ENCODE data around the gene NXN. TPM values are rescaled to one million over a fixed set of nuclear protein-coding genes. Genes with fewer than 3 reads are reported as not detected.
A peak's percentile ranks its signal among the peaks of the same experiment; 100 is the strongest.

NXN gene
- total RNA-seq, 1 experiment from 2014 or later: 20.8 TPM

DNA sequence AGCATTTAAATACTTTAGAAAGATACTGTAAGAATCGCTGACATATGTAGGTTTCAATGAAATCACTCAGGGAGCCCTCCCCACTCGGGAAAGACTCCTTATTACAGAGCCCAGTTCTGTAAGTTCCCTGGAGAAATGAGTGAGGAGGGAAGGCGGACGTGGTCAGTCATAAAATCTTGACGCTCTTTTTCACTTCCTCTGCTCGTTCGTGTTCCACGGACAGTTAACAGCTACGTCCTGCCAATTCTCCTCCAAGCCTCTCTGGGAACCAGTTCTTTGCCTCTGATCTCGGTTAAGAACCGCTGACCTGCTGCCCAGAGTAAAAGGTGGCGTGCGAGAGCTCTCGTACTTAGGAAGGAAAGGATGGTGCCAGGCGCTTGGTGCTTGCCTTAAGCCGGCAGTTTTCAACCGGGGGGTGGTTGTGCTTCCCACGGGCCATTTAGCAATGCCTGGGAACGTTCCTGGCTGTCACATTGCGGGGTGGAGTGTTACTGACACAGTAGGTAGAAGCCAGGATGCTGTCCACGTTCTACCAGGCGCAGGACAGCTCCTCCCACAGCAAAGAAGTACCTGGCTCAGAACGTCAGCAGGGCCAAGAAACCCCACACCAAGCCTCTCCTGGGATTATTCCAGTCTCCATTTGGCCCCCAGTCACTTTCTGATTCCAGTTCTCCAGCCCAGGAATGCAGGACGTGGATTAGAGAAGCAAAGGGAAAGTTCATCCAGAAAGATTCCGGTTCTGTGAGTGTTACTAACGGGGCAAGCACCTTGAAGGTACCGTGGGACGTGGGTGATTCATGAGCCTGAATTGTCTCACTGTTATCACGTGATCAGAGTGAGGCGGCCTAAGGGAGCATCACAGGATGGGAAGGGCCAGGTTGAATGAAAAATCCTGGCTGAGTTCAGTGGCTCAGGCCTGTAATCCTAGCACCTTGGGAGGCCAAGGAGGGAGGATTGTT, 109.7 kb downstream of the NXN start:
- H3K27ac ChIP-seq (ENCODE audit: low read length): peak overlapping the region; percentile 24
- no peak overlapping the region for H3K4me3 ChIP-seq (ENCODE audit: low read length)
- H2AFZ ChIP-seq (ENCODE audit: low read length): no peak overlapping the region
- no peaks in the 10 kb centered on the region for H3K36me3 ChIP-seq (ENCODE audit: low read depth, low read length)
- DNase-seq (peak; percentile 86), ATAC-seq (peak; percentile 75)
- peaks cover 5% of the 10 kb centered on the region for H3K4me1 ChIP-seq (ENCODE audit: insufficient read depth, low read length)
- H4K20me1 ChIP-seq (ENCODE audit: low read length): no peaks in the 10 kb centered on the region
- no peak overlapping the region for H3K9ac ChIP-seq (ENCODE audit: low read length)
- H3K4me2 ChIP-seq (ENCODE audit: low read length): peak overlapping the region; percentile 60; the same call in 1 of the 2 replicates
- no peaks in the 10 kb centered on the region for H3F3A ChIP-seq (ENCODE audit: low read length, unreplicated experiment)
- no TSS peak for BruUV-seq (replicated peaks)
- no peaks in the 10 kb centered on the region for H3K79me2 ChIP-seq (ENCODE audit: low read length)
- H3K9me2 ChIP-seq (replicated peaks; ENCODE audit: low read length): no peaks in the 10 kb centered on the region
- ChIA-PET CTCF (no interaction called here), POLR2A (ENCODE audit: unreplicated experiment) (no interaction called here)
- no peaks in the 10 kb centered on the region for H3K27me3 ChIP-seq (ENCODE audit: low read length)
- TF ChIP-seq EZH2 (IDR thresholded peaks at IDR 0.05; ENCODE audit: low read length, unreplicated experiment) (no peak), EZH2phosphoT487 (IDR thresholded peaks at IDR 0.05; ENCODE audit: borderline replicate concordance, low read length) (no peak)
- TF ChIP-seq, protein P1, sequence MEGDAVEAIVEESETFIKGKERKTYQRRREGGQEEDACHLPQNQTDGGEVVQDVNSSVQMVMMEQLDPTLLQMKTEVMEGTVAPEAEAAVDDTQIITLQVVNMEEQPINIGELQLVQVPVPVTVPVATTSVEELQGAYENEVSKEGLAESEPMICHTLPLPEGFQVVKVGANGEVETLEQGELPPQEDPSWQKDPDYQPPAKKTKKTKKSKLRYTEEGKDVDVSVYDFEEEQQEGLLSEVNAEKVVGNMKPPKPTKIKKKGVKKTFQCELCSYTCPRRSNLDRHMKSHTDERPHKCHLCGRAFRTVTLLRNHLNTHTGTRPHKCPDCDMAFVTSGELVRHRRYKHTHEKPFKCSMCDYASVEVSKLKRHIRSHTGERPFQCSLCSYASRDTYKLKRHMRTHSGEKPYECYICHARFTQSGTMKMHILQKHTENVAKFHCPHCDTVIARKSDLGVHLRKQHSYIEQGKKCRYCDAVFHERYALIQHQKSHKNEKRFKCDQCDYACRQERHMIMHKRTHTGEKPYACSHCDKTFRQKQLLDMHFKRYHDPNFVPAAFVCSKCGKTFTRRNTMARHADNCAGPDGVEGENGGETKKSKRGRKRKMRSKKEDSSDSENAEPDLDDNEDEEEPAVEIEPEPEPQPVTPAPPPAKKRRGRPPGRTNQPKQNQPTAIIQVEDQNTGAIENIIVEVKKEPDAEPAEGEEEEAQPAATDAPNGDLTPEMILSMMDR (conservative IDR thresholded peaks at IDR 0.05; ENCODE audit: low read depth, low read length): no peak
- intact Hi-C loops (cut with micrococcal nuclease): no loop called here
- no peaks in the 10 kb centered on the region for H3K9me3 ChIP-seq (ENCODE audit: low read length)

DNA sequence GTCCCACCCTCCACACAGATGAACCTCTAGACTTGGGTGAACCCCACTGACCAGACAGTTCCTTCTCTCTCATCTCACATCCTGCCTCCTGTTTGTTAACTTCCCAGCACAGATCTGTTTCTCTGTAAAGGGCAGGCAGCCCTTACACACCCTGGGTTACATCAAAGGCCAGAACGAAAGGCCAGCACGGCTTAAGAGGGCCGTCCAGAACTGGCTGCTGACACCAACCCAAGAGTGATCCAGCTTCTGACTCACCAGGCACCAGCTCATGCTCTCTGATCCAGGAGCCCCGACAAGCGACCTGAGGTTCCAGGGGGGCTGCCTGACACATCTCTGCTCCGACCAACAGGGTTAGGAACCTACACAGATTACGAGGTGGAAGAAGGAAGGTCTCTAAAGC, 110.5 kb downstream of the NXN start:
- ChIA-PET POLR2A (ENCODE audit: unreplicated experiment) (no interaction called here), CTCF (interaction anchor here (0.7 kb wide), 1 partner anchor 112 kb away, joined by 3 read pairs; no protein-coding TSS in a partner anchor)
- DNase-seq (no peak), ATAC-seq (no peak)
- no peaks in the 10 kb centered on the region for H3K79me2 ChIP-seq (ENCODE audit: low read length)
- H3K27ac ChIP-seq (ENCODE audit: low read length): no peak overlapping the region
- no peak overlapping the region for H3K9ac ChIP-seq (ENCODE audit: low read length)
- H3K36me3 ChIP-seq (ENCODE audit: low read depth, low read length): no peaks in the 10 kb centered on the region
- H3K4me3 ChIP-seq (ENCODE audit: low read length): no peak overlapping the region
- no peaks in the 10 kb centered on the region for H3K27me3 ChIP-seq (ENCODE audit: low read length)
- H3F3A ChIP-seq (ENCODE audit: low read length, unreplicated experiment): no peaks in the 10 kb centered on the region
- no peak overlapping the region for H3K4me2 ChIP-seq (ENCODE audit: low read length)
- no peak overlapping the region for H2AFZ ChIP-seq (ENCODE audit: low read length)
- TF ChIP-seq, protein P1 (conservative IDR thresholded peaks at IDR 0.05; ENCODE audit: low read depth, low read length): no peak
- no peak for TF ChIP-seq EZH2 (IDR thresholded peaks at IDR 0.05; ENCODE audit: low read length, unreplicated experiment)
- TF ChIP-seq EZH2phosphoT487 (IDR thresholded peaks at IDR 0.05; ENCODE audit: borderline replicate concordance, low read length): no peak
- BruUV-seq (replicated peaks): no TSS peak
- no peaks in the 10 kb centered on the region for H4K20me1 ChIP-seq (ENCODE audit: low read length)
- no peaks in the 10 kb centered on the region for H3K9me3 ChIP-seq (ENCODE audit: low read length)
- peaks cover 5% of the 10 kb centered on the region for H3K4me1 ChIP-seq (ENCODE audit: insufficient read depth, low read length)
- H3K9me2 ChIP-seq (replicated peaks; ENCODE audit: low read length): no peaks in the 10 kb centered on the region
- intact Hi-C loops (cut with micrococcal nuclease): no loop called here
